SH-SY5Y (cell line): ENCODE data around the gene PRSS50.

Source experiments
- GATA2 ChIP-seq: IDR thresholded peaks from 2 replicates; pipeline ENCODE4 v1.6.1; 2011; ENCODE audit warnings: mild to moderate bottlenecking, low read depth, low read length
- GATA3 ChIP-seq: IDR thresholded peaks from 2 replicates; pipeline ENCODE4 v1.6.1; 2011; ENCODE audit warnings: low read depth, mild to moderate bottlenecking, low read length, moderate library complexity

GRCh38 chr3:46703013-46703520 is 14.6 kb downstream of the PRSS50 start:
- TF ChIP-seq GATA3 = no peak
- no peak for TF ChIP-seq GATA2
